ENCODE measurements around the gene TMEM140.
"Not testable (repeated sequence)": the region's sequence is repeated elsewhere in the genome, so short reads cannot be mapped to it uniquely, and the experiment has no call there.

The TMEM140 gene

GRCh38 chr7:135147899-135148721 lies at the start of gene TMEM140:
Gene TMEM140 (plus strand): TSS chr7:135148072. CDS start chr7:135164442, 16,370 bp downstream.
- no peak for DNase-seq

GRCh38 chr7:135098391-135098790 lies 49.5 kb upstream of the TMEM140 start:
- no peak for DNase-seq

GRCh38 chr7:135100856-135101255 lies 47.0 kb upstream of the TMEM140 start:
- DNase-seq, result no peak

GRCh38 chr7:135102372-135102771 lies 45.5 kb upstream of the TMEM140 start:
- DNase-seq, result no peak

GRCh38 chr7:135109562-135109961 lies 38.3 kb upstream of the TMEM140 start:
- DNase-seq, result no peak

GRCh38 chr7:135109976-135110375 lies 37.9 kb upstream of the TMEM140 start:
- no peak for DNase-seq

- DNase-seq, result no peak
Observed at GRCh38 chr7:135111379-135111778, 36.5 kb upstream of the TMEM140 start.

- DNase-seq, result no peak
Observed at GRCh38 chr7:135114622-135115021, 33.2 kb upstream of the TMEM140 start.

- DNase-seq, result no peak
Observed at GRCh38 chr7:135117096-135117495, 30.8 kb upstream of the TMEM140 start.

GRCh38 chr7:135121868-135122267 lies 26.0 kb upstream of the TMEM140 start:
- DNase-seq, result no peak

- not testable (repeated sequence) for DNase-seq
Observed at GRCh38 chr7:135124631-135125030, 23.2 kb upstream of the TMEM140 start.

- no peak for DNase-seq
Observed at GRCh38 chr7:135128931-135129330, 18.9 kb upstream of the TMEM140 start.

- DNase-seq, result no peak
Observed at GRCh38 chr7:135129579-135129978, 18.3 kb upstream of the TMEM140 start.

GRCh38 chr7:135143885-135144668 lies 3.8 kb upstream of the TMEM140 start:
- DNase-seq, result no peak

GRCh38 chr7:135147341-135147898 lies 452 bp upstream of the TMEM140 start:
- no peak for DNase-seq

- no peak for DNase-seq
Observed at GRCh38 chr7:135150072-135150782, 2.4 kb downstream of the TMEM140 start.

GRCh38 chr7:135151132-135151531 lies 3.3 kb downstream of the TMEM140 start:
- DNase-seq, result no peak

GRCh38 chr7:135151533-135151932 lies 3.7 kb downstream of the TMEM140 start:
- no peak for DNase-seq

GRCh38 chr7:135152442-135152841 lies 4.6 kb downstream of the TMEM140 start:
- DNase-seq, result no peak

GRCh38 chr7:135154734-135155133 lies 6.9 kb downstream of the TMEM140 start:
- DNase-seq, result no peak

GRCh38 chr7:135156290-135156689 lies 8.4 kb downstream of the TMEM140 start:
- DNase-seq, result no peak

- no peak for DNase-seq
Observed at GRCh38 chr7:135158141-135158655, 10.3 kb downstream of the TMEM140 start.

- no peak for DNase-seq
Observed at GRCh38 chr7:135158874-135159273, 11.0 kb downstream of the TMEM140 start.

All from SHP77 treated with DMSO at 0.1 percent for 48 hours (cell line).